Gastrocnemius medialis (tissue), 4 donors: ENCODE data around the gene DRC3. TPM values are rescaled to one million over a fixed set of nuclear protein-coding genes. Genes with fewer than 3 reads are reported as not detected.

Experiments
- ATAC-seq, 2 donors: fragments of 150-250 bp; one replicate each; pipeline ENCODE4 v1.9.1; 2016
- DNase-seq, 2 donors: peaks; one replicate each; pipeline ENCODE4 v3.0.0-alpha.2; 2019
- H3K27ac ChIP-seq, 4 donors: fragments of 200-600 bp; sonication (generic); 1 replicate in 1 of 4; 2 replicates in 3 of 4; pipeline ENCODE4 v1.5.1; 2016 to 2018; ENCODE audit warnings: mild to moderate bottlenecking in 2 of 4, moderate library complexity in 1 of 4
- H3K27me3 ChIP-seq, 3 donors: fragments of 200-600 bp; sonication (generic) in 2 of 3; 1 replicate in 1 of 3; 2 replicates in 2 of 3; pipeline versions ENCODE4 v1.5.1 to v1.6.0; 2016 to 2019; ENCODE audit warnings: mild to moderate bottlenecking in 1 of 3, moderate library complexity in 1 of 3
- H3K36me3 ChIP-seq, 2 donors: fragments of 200-600 bp; sonication (generic) in 1 of 2; one replicate each; pipeline ENCODE4 v1.5.1; 2017 to 2018
- H3K4me1 ChIP-seq, 2 donors: fragments of 200-600 bp; sonication (generic) in 1 of 2; one replicate each; pipeline ENCODE4 v1.5.1; 2016 to 2017; ENCODE audit warnings: mild to moderate bottlenecking in 2 of 2
- H3K4me3 ChIP-seq, 4 donors: fragments of 200-600 bp; sonication (generic) in 3 of 4; 1 replicate in 1 of 4; 2 replicates in 3 of 4; pipeline ENCODE4 v1.5.1; 2016 to 2019; ENCODE audit warnings: mild to moderate bottlenecking in 2 of 4
- H3K9me3 ChIP-seq, 3 donors: fragments of 200-600 bp; sonication (generic) in 2 of 3; 1 replicate in 1 of 3; 2 replicates in 2 of 3; pipeline ENCODE4 v1.5.1; 2016 to 2019
- POLR2A ChIP-seq, 2 donors: fragments of 450-650 bp; IDR thresholded peaks; one replicate each; pipeline ENCODE4 v1.6.1; 2017; ENCODE audit warnings: antibody characterized with exemption in 2 of 2, mild to moderate bottlenecking in 2 of 2, moderate library complexity in 2 of 2
- in situ Hi-C, 4 donors: fragments of 200-750 bp; cut with MboI; loops; one replicate each; pipeline versions ENCODE4 v1.15.0 to v1.8.0; 2017; ENCODE audit warnings: low sequenced_read_pairs in 4 of 4
- intact Hi-C: fragments of 100-400 bp; cut with DNase I; formaldehyde crosslinking; loops from one replicate; pipeline ENCODE4 v1.15.1; 2023; ENCODE audit warnings: low total_unique reads
- total RNA-seq, 4 donors: library from RNA; depleted of rRNA; stranded (reverse); fragments of >200 nt; gene quantifications; one replicate each; pipeline versions ENCODE4 v1.1.0 to v1.2.3, GENCODE V29; 2016
- TF ChIP-seq, protein P1 (sequence below), 5 experiments: fragments of 450-650 bp in 3 of 5; fragments of 200-600 bp in 2 of 5; sonication (generic) in 2 of 5; IDR thresholded peaks in 4 of 5; conservative IDR thresholded peaks in 1 of 5; 1 replicate in 4 of 5; 2 replicates in 1 of 5; pipeline ENCODE4 v1.5.1; 2016 to 2019; ENCODE audit warnings: antibody characterized with exemption in 5 of 5, mild to moderate bottlenecking in 3 of 5, moderate library complexity in 3 of 5

Gene DRC3
- total RNA-seq, 4 donors from 2014 or later, result 0.05 to 0.81 (median 0.28) TPM

DNA sequence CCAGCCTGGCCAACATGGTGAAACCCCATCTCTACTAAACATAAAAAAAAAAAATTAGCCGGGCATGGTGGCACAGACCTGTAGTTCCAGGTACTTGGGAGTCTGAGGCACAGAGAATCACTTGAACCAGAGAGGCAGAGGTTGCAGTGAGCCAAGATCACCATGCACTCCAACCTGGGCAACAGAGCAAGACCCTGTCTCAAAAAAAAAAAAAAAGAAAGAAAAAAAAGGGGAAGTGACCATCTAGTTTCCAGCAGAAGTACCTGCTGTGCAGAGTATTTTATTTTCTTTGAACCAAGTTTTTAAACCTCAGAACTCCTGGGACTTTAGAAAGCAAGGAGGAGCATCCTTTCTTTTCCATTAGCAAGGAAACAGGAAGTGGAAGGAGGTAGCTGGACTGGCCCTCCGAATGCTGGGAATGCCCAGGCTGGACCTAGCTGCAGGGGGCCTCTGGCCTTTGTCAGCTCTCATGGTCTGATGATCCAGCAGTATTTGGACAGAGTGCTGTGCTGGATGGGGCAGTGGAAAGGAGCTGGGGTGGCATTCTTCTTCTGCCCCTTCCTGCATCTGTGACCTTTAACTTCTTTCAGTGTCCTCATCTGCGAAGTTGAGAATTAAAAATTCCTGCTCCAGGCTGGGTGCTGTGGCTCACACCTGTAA, 73.2 kb downstream of the DRC3 start:
- in situ Hi-C loops, result loop anchor here (25.0 kb wide), 2 partner anchors 109 to 159 kb away; no protein-coding TSS in a partner anchor
- H3K4me1 ChIP-seq, result peaks cover 20% of the 10 kb centered on the region in 2 donors
- DNase-seq, result no peak
- no peaks in the 10 kb centered on the region for H3K9me3 ChIP-seq
- no peaks in the 10 kb centered on the region for H3K27me3 ChIP-seq
- intact Hi-C loops, result no loop called here
- no peak for TF ChIP-seq POLR2A (IDR thresholded peaks at IDR 0.05)
- TF ChIP-seq, protein P1, sequence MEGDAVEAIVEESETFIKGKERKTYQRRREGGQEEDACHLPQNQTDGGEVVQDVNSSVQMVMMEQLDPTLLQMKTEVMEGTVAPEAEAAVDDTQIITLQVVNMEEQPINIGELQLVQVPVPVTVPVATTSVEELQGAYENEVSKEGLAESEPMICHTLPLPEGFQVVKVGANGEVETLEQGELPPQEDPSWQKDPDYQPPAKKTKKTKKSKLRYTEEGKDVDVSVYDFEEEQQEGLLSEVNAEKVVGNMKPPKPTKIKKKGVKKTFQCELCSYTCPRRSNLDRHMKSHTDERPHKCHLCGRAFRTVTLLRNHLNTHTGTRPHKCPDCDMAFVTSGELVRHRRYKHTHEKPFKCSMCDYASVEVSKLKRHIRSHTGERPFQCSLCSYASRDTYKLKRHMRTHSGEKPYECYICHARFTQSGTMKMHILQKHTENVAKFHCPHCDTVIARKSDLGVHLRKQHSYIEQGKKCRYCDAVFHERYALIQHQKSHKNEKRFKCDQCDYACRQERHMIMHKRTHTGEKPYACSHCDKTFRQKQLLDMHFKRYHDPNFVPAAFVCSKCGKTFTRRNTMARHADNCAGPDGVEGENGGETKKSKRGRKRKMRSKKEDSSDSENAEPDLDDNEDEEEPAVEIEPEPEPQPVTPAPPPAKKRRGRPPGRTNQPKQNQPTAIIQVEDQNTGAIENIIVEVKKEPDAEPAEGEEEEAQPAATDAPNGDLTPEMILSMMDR (IDR thresholded peaks at IDR 0.05 in 4 of 5, conservative IDR thresholded peaks at IDR 0.05 in 1 of 5), result no peak
- H3K36me3 ChIP-seq, result peaks cover 3 to 26% of the 10 kb centered on the region in 2 donors
- no peak overlapping the region for H3K4me3 ChIP-seq
- no peak overlapping the region for H3K27ac ChIP-seq
- ATAC-seq, result no peak

DNA sequence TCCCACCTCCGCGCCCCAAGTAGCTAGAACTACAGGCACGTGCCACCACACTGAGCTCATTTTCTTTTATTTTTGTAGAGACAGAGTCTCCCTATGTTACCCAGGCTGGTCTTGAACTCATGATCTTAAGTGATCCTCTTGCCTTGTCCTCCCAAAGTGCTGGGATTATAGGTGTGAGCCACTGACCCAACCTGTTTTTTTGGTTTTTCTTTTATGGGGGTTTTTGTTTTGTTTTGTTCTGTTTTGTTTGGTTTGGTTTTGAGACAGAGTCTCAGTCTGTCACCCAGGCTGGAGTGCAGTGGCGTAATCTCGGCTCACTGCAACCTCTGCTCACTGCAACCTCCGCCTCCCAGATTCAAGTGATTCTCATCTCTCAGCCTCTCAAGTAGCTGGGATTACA, 82.9 kb downstream of the DRC3 start:
- intact Hi-C loops (no loop called here), in situ Hi-C loops (no loop called here)
- H3K4me1 ChIP-seq, result no peaks in the 10 kb centered on the region
- no peaks in the 10 kb centered on the region for H3K9me3 ChIP-seq
- TF ChIP-seq, protein P1 (IDR thresholded peaks at IDR 0.05 in 4 of 5, conservative IDR thresholded peaks at IDR 0.05 in 1 of 5), result no peak
- TF ChIP-seq POLR2A (IDR thresholded peaks at IDR 0.05), result no peak
- no peak overlapping the region for H3K27ac ChIP-seq
- DNase-seq (no peak), ATAC-seq (no peak)
- peaks cover 0 to 43% of the 10 kb centered on the region in 2 donors for H3K36me3 ChIP-seq
- no peaks in the 10 kb centered on the region for H3K27me3 ChIP-seq
- H3K4me3 ChIP-seq, result no peak overlapping the region

DNA sequence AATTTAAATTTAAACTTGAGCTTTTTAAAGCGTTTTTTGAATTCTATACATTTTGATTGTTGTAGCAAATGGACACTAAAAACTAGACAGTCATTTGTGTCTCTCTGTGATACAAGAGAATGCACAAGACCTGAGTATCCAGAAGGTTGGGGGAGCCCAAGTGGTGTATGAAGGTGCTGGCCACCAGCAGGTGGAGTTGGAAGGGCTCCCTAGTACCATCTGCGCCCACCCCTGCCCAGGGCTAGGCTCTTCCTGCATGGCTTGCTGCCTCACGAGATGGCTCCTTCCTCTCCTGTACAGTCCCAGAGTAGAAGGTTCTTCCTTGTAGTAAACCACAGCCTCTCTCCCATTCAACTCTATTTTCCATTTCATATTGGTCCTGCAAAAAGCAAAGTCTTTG, 83.6 kb downstream of the DRC3 start:
- intact Hi-C loops (no loop called here), in situ Hi-C loops (no loop called here)
- DNase-seq (no peak), ATAC-seq (no peak)
- H3K36me3 ChIP-seq, result peaks cover 0 to 49% of the 10 kb centered on the region in 2 donors
- H3K4me3 ChIP-seq, result no peak overlapping the region
- TF ChIP-seq POLR2A (IDR thresholded peaks at IDR 0.05), result no peak
- TF ChIP-seq, protein P1 (IDR thresholded peaks at IDR 0.05 in 4 of 5, conservative IDR thresholded peaks at IDR 0.05 in 1 of 5), result no peak
- no peak overlapping the region for H3K27ac ChIP-seq
- H3K4me1 ChIP-seq, result no peaks in the 10 kb centered on the region
- no peaks in the 10 kb centered on the region for H3K9me3 ChIP-seq
- no peaks in the 10 kb centered on the region for H3K27me3 ChIP-seq

DNA sequence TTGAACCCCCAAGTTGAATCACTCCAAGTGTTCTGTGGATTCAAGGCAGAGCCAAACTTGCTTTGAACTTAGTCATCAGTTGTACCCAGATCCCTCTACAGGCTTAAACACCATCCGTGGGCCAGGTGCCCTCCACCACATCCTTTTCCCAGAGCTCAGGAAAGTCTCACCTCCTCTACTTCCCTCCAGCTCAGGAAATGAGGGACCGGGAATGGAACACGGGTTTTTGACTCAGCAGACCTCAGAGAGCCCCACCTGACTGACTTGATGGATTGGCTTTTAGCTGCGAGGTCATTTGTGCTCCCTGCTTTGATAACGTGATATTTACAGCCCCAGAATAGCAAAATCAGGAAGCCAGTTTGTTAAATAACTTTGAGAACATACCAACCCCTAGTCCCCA, 86.6 kb downstream of the DRC3 start:
- in situ Hi-C loops, result no loop called here

More for the DNA sequence above, 86.6 kb downstream of the DRC3 start:
- Histone ChIP-seq H3K36me3 (peaks cover 0 to 59% of the 10 kb centered on the region in 2 donors), H3K9me3 (no peaks in the 10 kb centered on the region), H3K27me3 (no peaks in the 10 kb centered on the region), H3K4me3 (no peak overlapping the region), H3K4me1 (peaks cover 6% of the 10 kb centered on the region in 2 donors), H3K27ac (no peak overlapping the region)
- ATAC-seq (no peak), DNase-seq (no peak)
- intact Hi-C loops, result no loop called here
- TF ChIP-seq, protein P1 (IDR thresholded peaks at IDR 0.05 in 4 of 5, conservative IDR thresholded peaks at IDR 0.05 in 1 of 5), result no peak
- no peak for TF ChIP-seq POLR2A (IDR thresholded peaks at IDR 0.05)
